ENCODE measurements around the gene NEDD4L.

The NEDD4L gene

GRCh38 chr18:58396144-58396543 lies 352.1 kb downstream of the NEDD4L start:
- DNase-seq (ENCODE audit: low read depth, low spot score) = no peak

- DNase-seq (ENCODE audit: low read depth, low spot score) = no peak
Observed at GRCh38 chr18:58396966-58397365, 352.9 kb downstream of the NEDD4L start.

GRCh38 chr18:58397385-58398132 lies 353.5 kb downstream of the NEDD4L start:
- no peak for DNase-seq (ENCODE audit: low read depth, low spot score)

- no peak for DNase-seq (ENCODE audit: low read depth, low spot score)
Observed at GRCh38 chr18:58398648-58399398, 354.8 kb downstream of the NEDD4L start.

GRCh38 chr18:58400331-58400870 lies 356.4 kb downstream of the NEDD4L start:
- no peak for DNase-seq (ENCODE audit: low read depth, low spot score)

- DNase-seq (ENCODE audit: low read depth, low spot score) = no peak
Observed at GRCh38 chr18:58401191-58401590, 357.2 kb downstream of the NEDD4L start.

- DNase-seq (ENCODE audit: low read depth, low spot score) = no peak
Observed at GRCh38 chr18:58402247-58402646, 358.2 kb downstream of the NEDD4L start.

- DNase-seq (ENCODE audit: low read depth, low spot score) = no peak
Observed at GRCh38 chr18:58402951-58403702, 359.1 kb downstream of the NEDD4L start.

GRCh38 chr18:58403799-58404455 lies 359.9 kb downstream of the NEDD4L start:
- DNase-seq (ENCODE audit: low read depth, low spot score) = no peak

- DNase-seq (ENCODE audit: low read depth, low spot score) = no peak
Observed at GRCh38 chr18:58405107-58405898, 361.3 kb downstream of the NEDD4L start.

GRCh38 chr18:58407263-58407648 lies 363.2 kb downstream of the NEDD4L start:
- no peak for DNase-seq (ENCODE audit: low read depth, low spot score)

GRCh38 chr18:58407649-58408407 lies 363.8 kb downstream of the NEDD4L start:
- no peak for DNase-seq (ENCODE audit: low read depth, low spot score)

GRCh38 chr18:58408665-58409064 lies 364.6 kb downstream of the NEDD4L start:
- no peak for DNase-seq (ENCODE audit: low read depth, low spot score)

- DNase-seq (ENCODE audit: low read depth, low spot score) = no peak
Observed at GRCh38 chr18:58409802-58410445, 365.9 kb downstream of the NEDD4L start.

- no peak for DNase-seq (ENCODE audit: low read depth, low spot score)
Observed at GRCh38 chr18:58411323-58411722, 367.3 kb downstream of the NEDD4L start.

GRCh38 chr18:58412844-58413666 lies 369.0 kb downstream of the NEDD4L start:
- no peak for DNase-seq (ENCODE audit: low read depth, low spot score)

- DNase-seq (ENCODE audit: low read depth, low spot score) = no peak
Observed at GRCh38 chr18:58413667-58414628, 369.9 kb downstream of the NEDD4L start.
